Measurements from ENCODE around the gene TTLL4.
A peak's percentile ranks its signal among the peaks of the same experiment; 100 is the strongest.

TTLL4 gene, protein sequence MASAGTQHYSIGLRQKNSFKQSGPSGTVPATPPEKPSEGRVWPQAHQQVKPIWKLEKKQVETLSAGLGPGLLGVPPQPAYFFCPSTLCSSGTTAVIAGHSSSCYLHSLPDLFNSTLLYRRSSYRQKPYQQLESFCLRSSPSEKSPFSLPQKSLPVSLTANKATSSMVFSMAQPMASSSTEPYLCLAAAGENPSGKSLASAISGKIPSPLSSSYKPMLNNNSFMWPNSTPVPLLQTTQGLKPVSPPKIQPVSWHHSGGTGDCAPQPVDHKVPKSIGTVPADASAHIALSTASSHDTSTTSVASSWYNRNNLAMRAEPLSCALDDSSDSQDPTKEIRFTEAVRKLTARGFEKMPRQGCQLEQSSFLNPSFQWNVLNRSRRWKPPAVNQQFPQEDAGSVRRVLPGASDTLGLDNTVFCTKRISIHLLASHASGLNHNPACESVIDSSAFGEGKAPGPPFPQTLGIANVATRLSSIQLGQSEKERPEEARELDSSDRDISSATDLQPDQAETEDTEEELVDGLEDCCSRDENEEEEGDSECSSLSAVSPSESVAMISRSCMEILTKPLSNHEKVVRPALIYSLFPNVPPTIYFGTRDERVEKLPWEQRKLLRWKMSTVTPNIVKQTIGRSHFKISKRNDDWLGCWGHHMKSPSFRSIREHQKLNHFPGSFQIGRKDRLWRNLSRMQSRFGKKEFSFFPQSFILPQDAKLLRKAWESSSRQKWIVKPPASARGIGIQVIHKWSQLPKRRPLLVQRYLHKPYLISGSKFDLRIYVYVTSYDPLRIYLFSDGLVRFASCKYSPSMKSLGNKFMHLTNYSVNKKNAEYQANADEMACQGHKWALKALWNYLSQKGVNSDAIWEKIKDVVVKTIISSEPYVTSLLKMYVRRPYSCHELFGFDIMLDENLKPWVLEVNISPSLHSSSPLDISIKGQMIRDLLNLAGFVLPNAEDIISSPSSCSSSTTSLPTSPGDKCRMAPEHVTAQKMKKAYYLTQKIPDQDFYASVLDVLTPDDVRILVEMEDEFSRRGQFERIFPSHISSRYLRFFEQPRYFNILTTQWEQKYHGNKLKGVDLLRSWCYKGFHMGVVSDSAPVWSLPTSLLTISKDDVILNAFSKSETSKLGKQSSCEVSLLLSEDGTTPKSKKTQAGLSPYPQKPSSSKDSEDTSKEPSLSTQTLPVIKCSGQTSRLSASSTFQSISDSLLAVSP

GRCh38 chr2:218710687-218711549 is at the start of gene TTLL4:
Gene TTLL4 (plus strand): TSS chr2:218710835. CDS start chr2:218737677, 26,842 bp downstream.
- CTCF ChIA-PET: interaction anchor here (0.5 to 1.5 kb wide), 20 partner anchors 11 to 384 kb away, joined by 3 to 9 read pairs (median 4); partner anchors contain the start of genes BCS1L and ZNF142
- peak; percentile 92 for TF ChIP-seq CTCF (conservative IDR thresholded peaks at IDR 0.05; ENCODE audit: low read depth)
- peak within 1 kb of the TSS; percentile 85 for H3K27ac ChIP-seq
- POLR2A ChIA-PET (ENCODE audit: low non-redundant PET): interaction anchor here (0.5 kb wide), 1 partner anchor 26 kb away, joined by 3 read pairs; no protein-coding TSS in a partner anchor
- DNase-seq (ENCODE audit: low spot score): peak; percentile 99

DNA sequence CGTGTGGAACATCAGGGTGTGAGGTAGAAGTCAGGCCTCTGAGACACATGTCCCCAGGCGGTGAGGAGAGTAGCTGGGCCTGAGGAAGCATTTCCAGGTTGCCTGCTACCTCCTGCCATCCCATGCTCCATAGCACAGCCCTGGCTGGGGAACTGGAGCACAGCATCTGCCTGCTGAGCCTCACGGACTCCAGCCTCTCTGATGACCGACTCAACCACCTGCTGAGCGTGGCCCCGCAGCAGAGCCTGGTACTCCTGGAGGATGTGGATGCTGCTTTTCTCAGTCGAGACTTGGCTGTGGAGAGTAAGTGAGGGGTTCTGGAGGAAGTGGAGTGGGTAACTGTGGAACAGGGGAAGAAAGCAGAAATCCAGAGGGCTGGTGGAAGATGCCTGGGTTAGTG is 48.3 kb upstream of the TTLL4 start:
- DNase-seq (ENCODE audit: low spot score): no peak
- peak overlapping the region; percentile 17 for H3K27ac ChIP-seq
- POLR2A ChIA-PET (ENCODE audit: low non-redundant PET): no interaction called here
- no peak for TF ChIP-seq CTCF (conservative IDR thresholded peaks at IDR 0.05; ENCODE audit: low read depth)
- CTCF ChIA-PET: no interaction called here

- no peak for DNase-seq (ENCODE audit: low spot score)
- H3K27ac ChIP-seq: peak overlapping the region; percentile 17
- TF ChIP-seq CTCF (conservative IDR thresholded peaks at IDR 0.05; ENCODE audit: low read depth): no peak
- CTCF ChIA-PET: no interaction called here
- POLR2A ChIA-PET (ENCODE audit: low non-redundant PET): no interaction called here
Observed at GRCh38 chr2:218662827-218663226, 47.8 kb upstream of the TTLL4 start.

- ChIA-PET CTCF (no interaction called here), POLR2A (ENCODE audit: low non-redundant PET) (no interaction called here)
- peak overlapping the region; percentile 10 for H3K27ac ChIP-seq
- no peak for TF ChIP-seq CTCF (conservative IDR thresholded peaks at IDR 0.05; ENCODE audit: low read depth)
- no peak for DNase-seq (ENCODE audit: low spot score)
Observed at GRCh38 chr2:218663901-218664300, 46.7 kb upstream of the TTLL4 start.

DNA sequence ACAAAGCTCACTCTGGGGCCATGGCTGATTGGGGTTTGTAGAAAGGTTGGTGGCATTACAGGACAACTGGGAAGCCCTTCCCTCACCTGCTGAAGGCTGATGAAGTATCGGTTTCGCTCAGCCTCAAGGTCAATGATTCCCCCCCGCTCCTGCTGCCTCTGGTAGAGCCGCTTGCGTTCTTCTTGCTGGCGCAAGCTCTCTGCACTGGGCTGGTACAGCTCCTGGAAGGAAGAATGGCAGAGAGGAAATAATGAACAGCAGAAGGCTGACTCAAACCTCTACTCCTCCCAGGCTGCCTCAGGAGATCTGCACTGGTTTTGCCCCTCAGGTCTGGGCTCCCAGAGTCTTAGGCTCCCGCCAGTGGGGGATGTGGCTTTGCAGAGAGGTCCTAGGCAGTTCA is 46.0 kb upstream of the TTLL4 start:
- TF ChIP-seq CTCF (conservative IDR thresholded peaks at IDR 0.05; ENCODE audit: low read depth): no peak
- 0 out of 2 replicates have a peak overlapping the region, but pooled peaks have one; percentile 10 for H3K27ac ChIP-seq
- ChIA-PET CTCF (no interaction called here), POLR2A (ENCODE audit: low non-redundant PET) (no interaction called here)
- no peak for DNase-seq (ENCODE audit: low spot score)
